DND-41 (cell line): ENCODE data around the gene EPC2.

Experiments used
- ATAC-seq: fragments of 200-7000 bp; cut with Tn5 transposase; 3 replicates; pipeline ENCODE4 v1.9.1; 2021; ENCODE audit warnings: low read depth; ENCODE audit not compliant: insufficient read depth
- DNase-seq: peaks from one replicate; pipeline ENCODE4 v3.0.0-alpha.2; 2020
- H2AFZ ChIP-seq: 2 replicates; pipeline ENCODE4 v1.6.0; 2012; ENCODE audit warnings: low read depth, low read length
- H3K27ac ChIP-seq: 2 replicates; pipeline ENCODE4 v1.5.1; 2012; ENCODE audit warnings: low read length, inconsistent platforms
- H3K27me3 ChIP-seq: fragments of 200-600 bp; sonication (generic); 2 replicates; pipeline ENCODE4 v1.6.0; 2012; ENCODE audit warnings: low read length, mild to moderate bottlenecking, inconsistent platforms; ENCODE audit not compliant: insufficient read depth, poor library complexity
- H3K36me3 ChIP-seq: 2 replicates; pipeline ENCODE4 v1.5.1; 2012; ENCODE audit warnings: low read length, inconsistent platforms; ENCODE audit not compliant: insufficient read depth
- H3K4me1 ChIP-seq: 2 replicates; pipeline ENCODE4 v1.5.1; 2012; ENCODE audit warnings: mild to moderate bottlenecking, low read length; ENCODE audit not compliant: insufficient read depth
- H3K4me2 ChIP-seq: 2 replicates; pipeline ENCODE4 v1.6.0; 2012; ENCODE audit warnings: mild to moderate bottlenecking, moderate library complexity, low read length, inconsistent platforms; ENCODE audit not compliant: insufficient read depth
- H3K4me3 ChIP-seq, 2 experiments: fragments of 200-600 bp in 1 of 2; shearing (Covaris generic) in 1 of 2; 2 replicates each; pipeline ENCODE4 v1.5.1; 2012 to 2016; ENCODE audit warnings: inconsistent platforms in 2 of 2, low read length in 2 of 2, mild to moderate bottlenecking in 2 of 2, low read depth in 1 of 2, moderate library complexity in 1 of 2
- H3K79me2 ChIP-seq: 2 replicates; pipeline ENCODE4 v1.6.0; 2012; ENCODE audit warnings: low read length, inconsistent platforms; ENCODE audit not compliant: insufficient read depth
- H3K9ac ChIP-seq: 2 replicates; pipeline ENCODE4 v1.6.0; 2012; ENCODE audit warnings: low read depth, mild to moderate bottlenecking, inconsistent platforms, low read length, moderate library complexity
- H3K9me3 ChIP-seq: 2 replicates; pipeline ENCODE4 v1.5.1; 2012; ENCODE audit warnings: low read length, moderate library complexity, mild to moderate bottlenecking, inconsistent platforms; ENCODE audit not compliant: insufficient read depth, severe bottlenecking
- H4K20me1 ChIP-seq: 2 replicates; pipeline ENCODE4 v1.6.0; 2012; ENCODE audit warnings: low read length; ENCODE audit not compliant: insufficient read depth
- EZH2 ChIP-seq: IDR thresholded peaks from 3 replicates; pipeline ENCODE4 v1.6.1; 2012; ENCODE audit warnings: borderline replicate concordance, low read depth, mild to moderate bottlenecking, moderate library complexity, low read length, inconsistent platforms; ENCODE audit not compliant: severe bottlenecking
- TF ChIP-seq, protein P1 (sequence below): IDR thresholded peaks from 2 replicates; pipeline ENCODE4 v1.5.1; 2012; ENCODE audit warnings: borderline replicate concordance, low read length, moderate library complexity, mild to moderate bottlenecking; ENCODE audit not compliant: poor library complexity, severe bottlenecking; ENCODE audit errors: extremely low read depth

The EPC2 gene

DNA sequence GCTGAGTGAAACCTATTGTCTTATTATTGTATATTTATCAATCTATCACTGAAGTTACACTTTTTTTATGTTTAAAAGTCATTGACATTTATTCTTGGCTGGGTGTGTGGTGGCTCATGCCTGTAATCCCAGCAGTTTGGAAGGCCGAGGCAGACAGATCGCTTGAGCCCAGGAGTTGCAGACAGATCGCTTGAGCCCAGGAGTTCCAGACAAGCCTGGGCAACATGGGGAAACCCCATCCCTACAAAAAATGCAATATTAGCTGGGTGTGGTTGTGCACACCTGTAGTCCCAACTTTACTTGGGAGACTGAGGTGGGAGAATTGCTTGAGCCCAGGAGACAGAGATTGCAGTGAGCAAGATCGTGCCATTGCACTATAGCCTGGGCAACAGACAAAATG lies 97.8 kb downstream of the EPC2 start:
- Histone ChIP-seq H3K36me3 (peaks cover 4% of the 10 kb centered on the region; the same call in 1 of the 2 replicates), H3K27ac (no peak overlapping the region), H3K79me2 (peaks cover 39% of the 10 kb centered on the region), H3K27me3 (no peaks in the 10 kb centered on the region), H3K9me3 (no peaks in the 10 kb centered on the region), H2AFZ (no peak overlapping the region), H3K4me2 (no peak overlapping the region), H3K4me3 (no peak overlapping the region), H3K9ac (no peak overlapping the region), H3K4me1 (no peaks in the 10 kb centered on the region), H4K20me1 (peaks cover 8% of the 10 kb centered on the region; the same call in 1 of the 2 replicates)
- ATAC-seq (no peak), DNase-seq (no peak)
- TF ChIP-seq, protein P1, sequence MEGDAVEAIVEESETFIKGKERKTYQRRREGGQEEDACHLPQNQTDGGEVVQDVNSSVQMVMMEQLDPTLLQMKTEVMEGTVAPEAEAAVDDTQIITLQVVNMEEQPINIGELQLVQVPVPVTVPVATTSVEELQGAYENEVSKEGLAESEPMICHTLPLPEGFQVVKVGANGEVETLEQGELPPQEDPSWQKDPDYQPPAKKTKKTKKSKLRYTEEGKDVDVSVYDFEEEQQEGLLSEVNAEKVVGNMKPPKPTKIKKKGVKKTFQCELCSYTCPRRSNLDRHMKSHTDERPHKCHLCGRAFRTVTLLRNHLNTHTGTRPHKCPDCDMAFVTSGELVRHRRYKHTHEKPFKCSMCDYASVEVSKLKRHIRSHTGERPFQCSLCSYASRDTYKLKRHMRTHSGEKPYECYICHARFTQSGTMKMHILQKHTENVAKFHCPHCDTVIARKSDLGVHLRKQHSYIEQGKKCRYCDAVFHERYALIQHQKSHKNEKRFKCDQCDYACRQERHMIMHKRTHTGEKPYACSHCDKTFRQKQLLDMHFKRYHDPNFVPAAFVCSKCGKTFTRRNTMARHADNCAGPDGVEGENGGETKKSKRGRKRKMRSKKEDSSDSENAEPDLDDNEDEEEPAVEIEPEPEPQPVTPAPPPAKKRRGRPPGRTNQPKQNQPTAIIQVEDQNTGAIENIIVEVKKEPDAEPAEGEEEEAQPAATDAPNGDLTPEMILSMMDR: no peak
- no peak for TF ChIP-seq EZH2

DNA sequence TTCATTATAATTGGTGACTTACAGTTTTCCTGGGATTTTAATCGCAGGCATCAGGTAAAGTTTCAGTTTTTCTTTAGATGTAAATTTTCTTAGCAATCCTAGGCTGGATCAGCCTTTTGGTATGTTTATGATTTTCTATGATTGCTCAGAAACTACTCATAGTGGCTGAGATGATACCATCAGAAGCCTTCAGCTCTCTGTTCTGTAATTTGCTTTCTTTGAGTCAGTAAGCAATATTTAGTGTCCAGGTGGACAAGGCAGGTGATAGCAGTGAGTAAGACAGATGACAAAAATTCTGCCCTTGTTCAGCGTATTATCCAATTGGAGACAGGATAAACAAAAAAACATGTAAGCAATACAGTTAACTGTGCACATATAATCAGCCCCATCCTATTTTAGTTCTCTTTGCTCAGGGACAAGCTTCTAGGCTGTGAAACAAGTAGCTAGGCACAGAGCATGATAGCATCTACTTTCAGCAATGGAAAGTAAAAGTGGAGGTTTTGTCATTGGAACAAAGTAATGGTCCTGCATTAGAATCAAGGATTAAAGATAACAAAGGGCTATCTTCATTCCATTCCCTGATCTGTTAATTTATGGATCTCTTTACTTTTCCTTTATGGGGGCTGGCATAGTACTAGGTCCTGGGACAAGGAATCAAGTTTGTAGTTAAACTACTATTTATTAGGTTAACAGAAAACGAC lies 100.8 kb downstream of the EPC2 start:
- Histone ChIP-seq H3K27me3 (no peaks in the 10 kb centered on the region), H3K79me2 (peaks cover 21% of the 10 kb centered on the region), H3K36me3 (peaks cover 11% of the 10 kb centered on the region; the same call in 1 of the 2 replicates), H2AFZ (no peak overlapping the region), H3K27ac (no peak overlapping the region), H3K9me3 (no peaks in the 10 kb centered on the region), H3K4me1 (no peaks in the 10 kb centered on the region), H3K9ac (no peak overlapping the region), H3K4me3 (no peak overlapping the region), H3K4me2 (no peak overlapping the region), H4K20me1 (peaks cover 4% of the 10 kb centered on the region; the same call in 1 of the 2 replicates)
- no peak for ATAC-seq
- TF ChIP-seq, protein P1: no peak
- no peak for TF ChIP-seq EZH2
- no peak for DNase-seq

- no peaks in the 10 kb centered on the region for H3K9me3 ChIP-seq
- no peak overlapping the region for H3K4me3 ChIP-seq
- H3K4me1 ChIP-seq: no peaks in the 10 kb centered on the region
- no peaks in the 10 kb centered on the region; the same call in 1 of the 2 replicates for H4K20me1 ChIP-seq
- H3K27me3 ChIP-seq: no peaks in the 10 kb centered on the region
- ATAC-seq (no peak), DNase-seq (no peak)
- H3K79me2 ChIP-seq: peaks cover 5% of the 10 kb centered on the region
- H3K27ac ChIP-seq: no peak overlapping the region
- H3K36me3 ChIP-seq: peaks cover 11% of the 10 kb centered on the region; the same call in 1 of the 2 replicates
- H3K9ac ChIP-seq: no peak overlapping the region
- H3K4me2 ChIP-seq: no peak overlapping the region
- TF ChIP-seq EZH2: no peak
- TF ChIP-seq, protein P1: no peak
- H2AFZ ChIP-seq: no peak overlapping the region
These were observed 102.4 kb downstream of the EPC2 start for GRCh38 chr2:148746973-148747372.
